Endothelial cell of umbilical vein (primary cell): ENCODE results near the gene OCA2.

Source experiments
- CTCF ChIP-seq, 2 donors: IDR thresholded peaks; 1 replicate in 1 of 2; 2 replicates in 1 of 2; pipeline ENCODE4 v1.5.1; 2011; ENCODE audit warnings: low read length in 2 of 2, mild to moderate bottlenecking in 2 of 2, moderate library complexity in 2 of 2, control low read depth in 1 of 2, inconsistent platforms in 1 of 2, low read depth in 1 of 2; ENCODE audit not compliant: insufficient read depth in 1 of 2; ENCODE audit errors: extremely low read depth in 1 of 2
- EZH2 ChIP-seq: IDR thresholded peaks from 2 replicates; pipeline ENCODE4 v1.6.1; 2012; ENCODE audit warnings: borderline replicate concordance, low read depth, mild to moderate bottlenecking, moderate library complexity, low read length, inconsistent platforms; ENCODE audit not compliant: severe bottlenecking
- FOS ChIP-seq: IDR thresholded peaks from 2 replicates; pipeline ENCODE4 v1.6.1; 2011; ENCODE audit warnings: mild to moderate bottlenecking, low read length, moderate library complexity, borderline replicate concordance; ENCODE audit not compliant: insufficient read depth
- GATA2 ChIP-seq: IDR thresholded peaks from 2 replicates; pipeline ENCODE4 v1.7.0; 2011; ENCODE audit warnings: low read depth, mild to moderate bottlenecking, moderate library complexity, mixed read lengths, low read length; ENCODE audit not compliant: insufficient read length, insufficient read depth
- JUN ChIP-seq: IDR thresholded peaks from 2 replicates; pipeline ENCODE4 v1.6.1; 2011; ENCODE audit warnings: borderline replicate concordance, low read depth; ENCODE audit not compliant: insufficient read length, insufficient read depth
- MAX ChIP-seq: IDR thresholded peaks from 2 replicates; pipeline ENCODE4 v1.6.1; 2011; ENCODE audit not compliant: insufficient read depth, insufficient read length
- MYC ChIP-seq: IDR thresholded peaks from one replicate; pipeline ENCODE4 v1.6.1; 2011; ENCODE audit warnings: mild to moderate bottlenecking, low read depth, low read length
- POLR2A ChIP-seq: IDR thresholded peaks from 2 replicates; pipeline ENCODE4 v1.6.1; 2012; ENCODE audit warnings: low read depth, mild to moderate bottlenecking, control low read depth, low read length
- POLR2AphosphoS5 ChIP-seq: IDR thresholded peaks from 2 replicates; pipeline ENCODE4 v1.6.1; 2012; ENCODE audit warnings: low read depth, mild to moderate bottlenecking, control low read depth, low read length, moderate library complexity; ENCODE audit not compliant: insufficient read depth

GRCh38 chr15:27868828-27869404 is 230.2 kb downstream of the OCA2 start:
- TF ChIP-seq POLR2AphosphoS5 (no peak), FOS (no peak), MAX (no peak), CTCF (IDR thresholded peaks at IDR 0.05; ENCODE audit: extremely low read depth in 1 of 2, insufficient read depth in 1 of 2, low read depth in 1 of 2, low read length in 2 of 2) (no peak), GATA2 (no peak), POLR2A (no peak), EZH2 (no peak), MYC (no peak), JUN (no peak)
